Posterior cingulate gyrus (tissue), 11 donors: Measurements from ENCODE around the gene OR1S1.
"Not testable (repeated sequence)": the region's sequence is repeated elsewhere in the genome, so short reads cannot be mapped to it uniquely, and the experiment has no call there.

ENCODE experiments used
- DNase-seq, 10 donors: peaks; one replicate each; pipeline versions ENCODE4 v3.0.0 to v3.0.0-alpha.2; 2020 to 2021; ENCODE audit warnings: mixed read lengths in 3 of 10
- intact Hi-C: fragments of 100-400 bp; cut with DNase I; formaldehyde crosslinking; loops from one replicate; pipeline ENCODE4 v1.15.1; 2023

OR1S1 gene

DNA sequence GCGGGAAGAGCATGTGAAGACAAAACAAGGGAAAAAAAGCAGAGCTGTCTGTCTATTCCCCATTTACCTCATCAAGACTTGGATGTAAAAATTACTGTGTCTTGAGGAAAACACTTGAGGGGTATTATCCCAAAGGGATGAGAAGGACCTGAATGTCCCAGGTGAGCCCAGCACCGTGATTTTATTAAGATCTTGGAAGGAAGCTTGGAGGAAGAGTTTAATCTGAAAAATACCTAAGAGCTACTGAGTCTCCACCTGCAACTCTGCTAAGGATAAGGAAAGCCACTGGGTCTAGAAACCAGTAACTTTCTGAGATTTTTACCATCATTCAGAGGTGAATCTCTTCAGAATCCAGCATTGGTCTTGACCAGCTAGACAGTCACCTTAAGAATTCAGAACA is at the start of gene OR1S1:
Gene OR1S1 (plus strand): TSS at position 301 of the 400 bp plus-strand sequence.
- intact Hi-C loops, DNase-seq: not testable (repeated sequence)

DNA sequence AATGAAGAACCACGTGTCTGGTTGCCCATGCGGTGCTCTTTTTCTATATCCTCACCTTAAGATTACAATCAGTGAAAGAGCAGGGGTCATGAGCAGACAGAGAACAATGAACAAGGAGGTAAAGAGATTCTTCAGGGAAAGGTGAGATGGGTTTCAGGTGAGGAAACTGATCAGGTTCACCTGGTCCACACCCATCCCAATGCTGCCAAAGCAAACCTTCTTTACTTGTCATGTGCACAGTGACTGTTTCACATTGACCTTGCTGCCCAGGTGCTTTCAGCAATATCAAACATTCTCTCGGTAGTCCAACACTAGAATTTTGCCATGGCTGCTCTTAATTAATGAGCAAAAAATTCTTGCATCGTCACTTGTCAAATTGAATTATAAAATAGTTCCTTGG is 48.1 kb upstream of the OR1S1 start:
- no peak for DNase-seq
- intact Hi-C loops: no loop called here

DNA sequence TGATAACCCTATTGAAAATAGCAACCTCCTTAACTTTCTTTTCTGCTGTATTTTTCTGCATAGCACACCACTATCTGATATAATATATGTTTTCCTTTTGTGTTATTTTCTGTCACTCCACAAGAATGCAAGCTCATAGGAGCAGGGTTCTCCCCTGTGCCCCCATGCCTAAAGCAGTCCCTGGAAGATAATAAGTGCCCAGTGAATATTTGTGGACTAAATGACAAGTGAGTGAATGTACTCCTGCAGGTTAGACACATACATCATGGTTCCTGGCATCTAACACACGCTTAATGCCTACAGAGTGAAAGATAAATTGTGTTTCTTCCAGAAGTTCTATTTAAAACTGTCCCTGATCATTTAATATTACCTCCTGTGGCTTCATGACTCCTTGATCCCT is 47.5 kb upstream of the OR1S1 start:
- intact Hi-C loops: no loop called here
- DNase-seq: no peak

DNA sequence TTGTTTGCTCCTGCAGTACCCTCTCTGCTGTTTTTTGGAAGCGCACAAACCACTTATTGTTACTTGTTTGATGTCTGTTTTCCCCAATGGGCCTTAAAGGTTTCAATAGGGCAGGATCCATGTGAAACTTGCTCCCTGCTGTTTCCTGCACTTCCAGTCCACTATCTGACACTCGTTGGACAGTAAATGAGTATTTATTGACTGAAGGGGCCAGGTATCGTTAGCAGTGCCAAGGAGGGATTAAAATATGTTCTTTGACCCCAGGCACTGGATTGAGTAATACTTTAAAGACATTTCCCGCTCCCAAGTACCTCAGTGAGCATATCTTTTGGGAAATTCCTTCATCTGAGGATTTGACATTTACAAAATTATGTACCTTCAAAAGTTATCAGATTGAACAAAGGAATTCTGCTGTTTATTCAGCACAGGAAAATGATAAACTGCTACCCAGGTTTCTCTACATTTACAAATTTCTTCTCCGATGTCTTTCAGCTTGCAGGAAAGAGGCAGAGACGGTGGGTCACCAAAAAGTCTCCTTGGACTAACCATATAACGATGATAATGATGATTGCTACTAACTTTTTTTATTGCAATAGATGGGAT is 46.9 kb upstream of the OR1S1 start:
- DNase-seq: no peak
- intact Hi-C loops: no loop called here

DNA sequence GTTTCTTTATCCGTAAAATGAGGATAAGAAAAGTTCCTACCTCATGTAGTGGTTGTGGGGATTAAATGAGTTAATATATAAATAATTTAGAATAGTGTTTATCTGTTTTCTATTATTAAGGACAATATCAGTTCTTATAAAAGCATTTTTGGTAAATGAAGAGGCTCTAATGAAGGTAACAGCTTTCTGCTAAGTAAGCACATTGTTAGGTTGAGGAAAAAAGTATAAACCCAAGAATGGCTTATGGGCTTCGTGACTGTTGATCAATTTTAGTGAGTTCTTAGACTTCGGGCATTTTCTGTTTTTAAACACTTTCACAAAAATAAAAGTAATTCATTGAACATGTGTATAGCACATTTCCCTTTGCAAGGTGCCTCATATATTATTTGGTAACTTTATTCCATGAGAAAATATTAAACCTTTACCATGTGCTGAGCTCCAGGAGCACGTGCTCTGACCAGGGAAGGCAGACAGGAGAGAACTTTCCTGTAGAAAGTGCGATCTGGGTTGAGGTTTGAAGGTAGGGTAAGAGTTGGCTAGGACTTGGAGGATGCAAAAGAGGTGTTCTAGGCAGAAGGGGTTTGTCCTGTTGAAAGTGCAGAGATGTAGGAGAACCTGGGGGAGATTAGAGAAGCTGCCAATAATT is 35.0 kb upstream of the OR1S1 start:
- intact Hi-C loops: no loop called here
- no peak for DNase-seq

DNA sequence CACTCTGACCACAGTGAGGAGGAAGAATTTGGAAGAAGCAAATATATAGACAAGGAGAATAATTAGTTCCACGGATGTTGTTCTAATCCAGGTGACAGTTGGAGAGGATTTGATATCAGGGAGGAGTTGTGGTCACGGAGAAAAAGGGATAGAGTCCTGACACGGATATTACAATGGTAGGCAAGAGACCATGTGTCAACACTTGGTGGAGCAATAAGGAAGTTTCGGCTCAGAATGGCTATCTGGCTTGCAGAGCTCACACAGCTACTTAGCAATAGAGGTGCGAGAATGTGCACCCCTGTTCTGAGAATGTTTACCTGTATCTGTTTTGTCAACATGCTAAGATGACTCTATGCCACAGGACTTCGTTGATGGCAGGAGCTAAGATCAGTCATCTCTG is 34.1 kb upstream of the OR1S1 start:
- intact Hi-C loops: no loop called here
- no peak for DNase-seq

DNA sequence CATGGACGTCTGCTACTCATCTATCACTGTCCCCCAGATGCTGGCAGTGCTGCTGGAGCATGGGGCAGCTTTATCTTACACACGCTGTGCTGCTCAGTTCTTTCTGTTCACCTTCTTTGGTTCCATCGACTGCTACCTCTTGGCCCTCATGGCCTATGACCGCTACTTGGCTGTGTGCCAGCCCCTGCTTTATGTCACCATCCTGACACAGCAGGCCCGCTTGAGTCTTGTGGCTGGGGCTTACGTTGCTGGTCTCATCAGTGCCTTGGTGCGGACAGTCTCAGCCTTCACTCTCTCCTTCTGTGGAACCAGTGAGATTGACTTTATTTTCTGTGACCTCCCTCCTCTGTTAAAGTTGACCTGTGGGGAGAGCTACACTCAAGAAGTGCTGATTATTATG is 32.9 kb upstream of the OR1S1 start:
- intact Hi-C loops: no loop called here
- DNase-seq: no peak

DNA sequence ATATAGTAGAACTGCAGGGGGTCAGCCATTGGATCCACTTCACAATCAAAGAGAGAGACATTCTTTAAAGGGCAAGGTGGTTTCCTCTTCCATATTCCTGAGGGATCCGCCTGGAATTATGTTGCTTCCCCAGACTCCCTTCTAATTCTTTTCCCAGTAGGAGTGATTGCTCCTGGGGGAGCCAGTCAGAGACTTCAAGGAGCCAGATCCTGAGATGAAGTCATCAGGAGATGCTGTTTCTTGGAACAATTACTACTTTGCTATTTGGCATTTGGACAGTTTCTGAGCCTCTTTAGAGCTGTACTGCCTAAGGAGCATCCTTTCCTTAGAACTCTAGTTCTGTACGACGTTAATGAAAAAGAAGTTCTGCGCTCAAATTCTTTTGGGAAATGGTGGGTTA is 25.6 kb upstream of the OR1S1 start:
- DNase-seq: no peak
- intact Hi-C loops: no loop called here

DNA sequence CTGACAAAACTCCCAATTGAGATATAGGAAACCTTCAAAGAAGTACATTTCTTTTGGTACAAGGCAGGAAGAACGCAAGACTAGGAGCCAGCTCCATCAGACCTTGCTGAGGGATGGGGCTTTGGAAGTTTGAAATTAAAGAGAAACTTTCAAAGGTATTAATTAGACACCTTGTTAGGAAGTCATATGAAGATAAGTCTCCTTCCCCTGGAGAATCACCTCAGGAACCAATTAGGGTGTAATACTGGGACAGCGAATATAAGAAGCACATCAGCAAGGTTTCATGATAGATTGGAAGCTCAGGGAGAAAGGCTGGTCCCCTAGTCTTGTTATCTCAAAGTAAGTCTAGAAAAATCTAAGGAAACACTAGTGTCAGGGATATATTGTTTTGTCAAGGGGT is 23.8 kb upstream of the OR1S1 start, which contains the start of gene OR9Q2:
Gene OR9Q2 (plus strand): TSS at position 301 of the 400 bp plus-strand sequence. CDS start 1,421 bp downstream, outside the sequence.
- DNase-seq: no peak
- intact Hi-C loops: no loop called here

DNA sequence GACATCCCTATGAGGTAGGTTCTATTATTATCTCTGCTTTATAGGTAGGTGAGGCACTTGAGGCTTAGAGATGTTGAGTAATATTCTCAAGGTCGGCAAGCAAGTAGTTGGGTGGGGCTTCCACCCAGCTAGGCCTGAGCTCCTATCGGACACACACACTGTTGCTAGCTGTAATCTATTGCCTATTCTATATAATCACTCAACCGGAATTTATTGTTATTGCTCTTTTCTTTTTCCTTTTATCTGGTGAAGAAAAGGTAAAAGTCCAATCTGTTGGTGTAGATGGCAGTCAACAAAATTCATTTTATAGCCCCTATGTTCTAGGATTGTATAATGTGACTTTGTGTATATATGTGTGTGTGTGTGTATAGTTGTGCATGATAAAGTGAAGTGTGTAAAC is 20.3 kb upstream of the OR1S1 start:
- intact Hi-C loops: no loop called here
- no peak for DNase-seq

DNA sequence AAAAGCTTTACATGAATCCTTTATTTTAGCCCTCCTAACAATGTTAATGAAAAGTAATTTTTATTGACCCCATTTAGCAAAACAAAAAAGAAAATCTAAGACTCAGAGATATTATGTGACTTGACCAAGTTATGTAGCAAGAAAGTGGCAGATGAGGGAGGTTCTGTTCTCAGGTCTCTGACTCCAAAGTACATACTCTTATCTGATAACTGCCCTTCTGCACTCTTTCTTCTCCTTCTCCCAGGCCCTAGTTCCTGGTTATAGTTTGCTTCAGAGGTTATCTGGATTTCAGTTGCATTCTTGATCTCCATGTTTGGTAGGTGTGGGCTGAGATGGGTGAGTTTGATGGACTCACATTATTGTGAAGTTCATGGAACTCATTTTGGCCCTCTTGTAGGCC is 19.1 kb upstream of the OR1S1 start:
- DNase-seq: no peak
- intact Hi-C loops: no loop called here

DNA sequence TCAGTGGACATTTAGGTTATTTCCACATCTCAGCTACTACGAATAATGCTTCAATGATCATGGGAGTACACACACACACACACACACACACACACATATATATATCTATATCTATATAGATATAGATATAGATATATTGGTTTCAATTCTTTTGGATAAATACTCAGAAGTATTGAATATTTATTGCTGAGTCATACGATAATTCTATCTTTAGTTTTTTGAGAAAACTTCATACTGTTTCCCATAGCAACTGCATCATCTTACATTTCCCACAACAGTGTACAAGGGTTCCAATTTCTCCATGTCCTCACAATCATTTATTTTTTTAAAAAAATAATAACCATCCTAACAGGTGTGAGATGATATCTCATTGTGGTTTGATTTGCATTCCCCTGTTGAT is 16.6 kb upstream of the OR1S1 start:
- DNase-seq: no peak
- intact Hi-C loops: no loop called here

DNA sequence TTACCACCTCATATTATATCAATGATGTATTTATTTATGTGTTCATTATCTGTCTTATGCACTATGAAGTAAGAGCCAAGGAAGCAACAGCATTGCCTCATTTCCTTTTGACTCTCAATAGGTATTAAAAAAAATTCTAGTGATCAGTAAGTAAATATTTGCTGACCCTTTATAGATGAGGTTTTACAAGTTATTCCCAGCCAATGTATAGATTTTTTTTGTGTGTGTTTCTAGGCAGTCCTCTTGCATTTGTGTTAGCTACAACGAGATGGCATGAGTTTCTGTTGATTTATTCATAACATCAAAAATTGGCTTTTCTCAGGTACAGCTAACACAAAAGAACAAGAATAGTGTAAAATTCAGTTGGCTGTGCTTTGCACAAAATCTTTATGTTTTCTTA is 13.2 kb upstream of the OR1S1 start:
- DNase-seq: no peak
- intact Hi-C loops: no loop called here

DNA sequence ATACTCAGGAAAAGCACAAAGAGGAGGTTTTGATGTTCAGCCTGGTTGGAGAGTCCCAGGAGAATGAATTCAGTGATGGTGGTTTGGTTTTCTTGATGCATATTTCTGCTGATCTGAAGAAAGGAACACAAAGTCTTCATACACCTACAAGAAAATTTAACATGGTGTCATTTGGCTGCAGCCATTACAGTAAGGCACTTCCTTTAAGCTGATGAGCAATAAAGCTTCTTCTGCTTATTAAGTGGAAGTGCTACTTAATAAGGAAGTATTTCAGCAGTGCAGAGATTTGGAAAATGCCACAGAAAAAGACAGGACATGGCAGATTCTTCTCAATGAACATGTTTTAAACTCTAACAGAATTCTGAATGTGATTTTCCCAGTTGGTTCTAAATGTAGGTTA is 8.5 kb upstream of the OR1S1 start, which contains the start of gene OR1S2:
Gene OR1S2 (minus strand): TSS at position 101 of the 400 bp plus-strand sequence. CDS start 0 bp downstream, at position 101.
- no peak for DNase-seq
- intact Hi-C loops: no loop called here

DNA sequence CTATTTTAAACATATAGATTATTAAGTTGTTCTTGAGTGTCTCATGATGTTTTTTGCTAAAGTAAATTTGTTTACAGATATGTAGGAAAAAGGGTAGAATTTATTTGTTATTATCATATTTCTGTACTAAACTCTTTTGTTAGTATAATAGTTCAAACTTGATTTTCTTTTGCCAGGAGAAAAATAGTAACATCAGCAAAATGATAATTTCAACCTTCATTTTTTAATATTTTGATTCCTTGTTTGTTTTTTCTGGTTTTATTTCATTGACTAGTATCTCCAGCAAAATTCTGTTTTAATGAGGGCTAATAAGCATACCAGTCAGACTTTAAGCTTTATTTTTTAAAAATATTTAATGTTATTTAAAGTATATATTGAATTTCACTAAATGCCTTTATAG is 4.0 kb downstream of the OR1S1 start:
- no peak for DNase-seq
- intact Hi-C loops: no loop called here

DNA sequence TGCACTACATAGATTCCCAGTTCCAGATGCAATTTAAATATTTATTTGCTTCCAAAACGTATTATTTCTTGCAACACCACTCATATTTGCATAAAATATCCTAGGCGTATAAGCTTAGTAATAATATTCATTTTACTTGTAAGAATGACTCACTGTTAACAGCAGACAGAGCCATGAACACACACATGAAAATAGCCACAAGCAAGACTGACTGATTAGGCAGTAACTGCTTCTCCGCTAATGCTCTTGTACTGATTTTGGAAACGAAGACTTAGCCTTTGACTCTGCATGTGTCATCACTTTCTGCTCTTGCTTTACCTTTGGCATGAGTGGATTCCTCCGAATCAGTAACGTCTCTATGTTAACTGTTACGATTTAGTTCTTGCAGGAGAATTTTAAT is 10.2 kb downstream of the OR1S1 start:
- DNase-seq: no peak
- intact Hi-C loops: no loop called here

DNA sequence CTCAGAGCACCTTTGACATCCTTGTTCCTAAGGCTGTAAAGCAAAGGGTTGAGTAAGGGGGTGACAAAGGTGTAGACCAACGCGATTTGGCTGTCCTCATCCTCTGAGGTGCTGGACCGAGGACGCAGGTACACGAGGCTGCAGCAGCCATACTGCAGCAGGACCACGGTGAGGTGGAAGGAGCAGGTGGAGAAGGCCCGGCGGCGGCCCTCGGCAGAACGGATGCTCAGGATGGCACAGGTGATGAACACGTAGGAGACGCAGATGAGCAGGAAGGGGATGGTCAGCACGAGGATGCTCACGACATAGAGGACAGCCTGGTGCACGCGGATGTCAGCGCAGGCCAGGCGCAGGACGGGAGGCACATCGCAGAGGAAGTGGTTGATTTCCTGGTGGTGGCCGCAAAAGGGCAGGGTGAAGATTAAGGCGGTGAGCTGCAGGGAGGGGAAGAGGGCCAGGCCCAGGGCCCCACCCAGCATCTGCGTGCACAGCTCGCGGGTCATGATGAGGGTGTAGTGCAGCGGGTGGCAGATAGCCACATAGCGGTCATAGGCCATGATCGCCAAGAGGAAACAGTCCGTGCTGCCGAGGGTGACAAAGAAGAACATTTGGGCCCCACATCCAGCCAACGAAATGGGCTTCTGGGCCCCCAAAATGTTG is 15.6 kb downstream of the OR1S1 start:
- intact Hi-C loops: no loop called here
- DNase-seq: peak in 3 of 10 donors; percentile 35 to 81 (median 45)

DNA sequence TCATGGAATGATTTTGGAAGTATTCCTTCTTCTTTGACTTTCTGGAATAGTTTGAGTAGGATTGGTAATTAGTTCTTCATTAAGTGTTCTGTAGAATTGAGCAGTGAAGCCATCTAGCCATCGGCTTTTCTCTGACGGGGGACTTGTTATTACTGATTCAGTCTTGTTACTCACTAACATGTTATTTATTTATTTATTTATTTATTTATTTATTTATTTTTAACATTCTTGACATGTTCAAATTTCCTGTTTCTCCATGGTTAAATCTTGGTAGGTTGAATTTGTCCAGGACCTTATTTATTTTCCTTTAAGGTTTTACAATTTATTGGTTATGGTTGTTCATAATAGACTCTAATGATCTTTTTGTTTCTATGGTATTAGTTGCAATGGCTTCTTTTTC is 31.4 kb downstream of the OR1S1 start:
- intact Hi-C loops: no loop called here
- DNase-seq: no peak

DNA sequence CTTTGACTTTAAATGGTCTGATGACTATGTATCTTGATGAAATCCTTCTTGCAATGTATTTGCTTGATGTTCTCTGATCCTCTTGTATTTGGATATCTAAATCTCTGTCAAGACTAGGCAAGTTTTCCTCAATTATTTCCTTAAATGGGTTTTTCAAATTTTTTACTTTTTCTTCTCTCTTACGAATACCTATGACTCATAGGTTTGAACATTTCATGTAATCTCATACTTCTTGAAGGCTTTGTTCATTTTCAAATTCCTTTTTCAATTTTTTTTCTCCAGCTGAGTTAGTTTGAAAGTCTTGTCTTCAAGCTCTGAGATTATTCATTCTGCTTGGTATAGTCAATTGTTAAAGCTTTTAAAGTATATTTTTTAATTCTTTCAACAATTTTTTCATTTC is 42.4 kb downstream of the OR1S1 start:
- DNase-seq: no peak
- intact Hi-C loops: no loop called here

DNA sequence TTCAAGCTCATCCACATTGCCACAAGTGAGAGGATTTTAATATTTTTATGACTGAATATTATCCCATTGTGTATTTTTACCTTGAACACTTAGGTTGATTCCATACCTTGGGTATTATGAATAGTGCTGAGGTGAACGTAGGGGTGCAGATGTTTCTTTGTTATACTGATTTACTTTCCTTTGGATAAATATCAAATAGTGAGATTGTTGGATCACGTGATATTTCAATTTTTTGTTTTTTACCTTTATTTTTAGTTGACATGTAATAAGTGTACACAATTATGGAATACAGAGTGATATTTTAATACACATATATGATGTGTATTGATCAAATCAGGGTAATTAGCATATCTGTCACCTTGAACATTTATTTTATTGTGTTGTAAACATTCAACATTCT is 47.5 kb downstream of the OR1S1 start:
- DNase-seq: no peak
- intact Hi-C loops: no loop called here
